Measurements from ENCODE around the gene ARL4C.

The ARL4C gene

GRCh38 chr2:234483568-234484251, 13.2 kb downstream of the ARL4C start:
- H3K4me3 ChIP-seq (ENCODE audit: low read depth, low read length), result no peak overlapping the region
- TF ChIP-seq CTCF (IDR thresholded peaks at IDR 0.05; ENCODE audit: borderline replicate concordance, insufficient read depth, low read depth, low read length), result peak; percentile 74; the same call in 1 of the 2 replicates

GRCh38 chr2:234481301-234481700, 15.6 kb downstream of the ARL4C start:
- H3K4me3 ChIP-seq (ENCODE audit: low read depth, low read length), result no peak overlapping the region
- no peak for TF ChIP-seq CTCF (IDR thresholded peaks at IDR 0.05; ENCODE audit: borderline replicate concordance, insufficient read depth, low read depth, low read length)

- TF ChIP-seq CTCF (IDR thresholded peaks at IDR 0.05; ENCODE audit: borderline replicate concordance, insufficient read depth, low read depth, low read length), result no peak
- H3K4me3 ChIP-seq (ENCODE audit: low read depth, low read length), result no peak overlapping the region
These were observed 16.5 kb downstream of the ARL4C start for GRCh38 chr2:234480337-234480736.

GRCh38 chr2:234479465-234479864, 17.4 kb downstream of the ARL4C start:
- H3K4me3 ChIP-seq (ENCODE audit: low read depth, low read length), result no peak overlapping the region
- no peak for TF ChIP-seq CTCF (IDR thresholded peaks at IDR 0.05; ENCODE audit: borderline replicate concordance, insufficient read depth, low read depth, low read length)

GRCh38 chr2:234478121-234478858, 18.6 kb downstream of the ARL4C start:
- no peak for TF ChIP-seq CTCF (IDR thresholded peaks at IDR 0.05; ENCODE audit: borderline replicate concordance, insufficient read depth, low read depth, low read length)
- H3K4me3 ChIP-seq (ENCODE audit: low read depth, low read length), result no peak overlapping the region

GRCh38 chr2:234476766-234477165, 20.1 kb downstream of the ARL4C start:
- TF ChIP-seq CTCF (IDR thresholded peaks at IDR 0.05; ENCODE audit: borderline replicate concordance, insufficient read depth, low read depth, low read length), result no peak
- H3K4me3 ChIP-seq (ENCODE audit: low read depth, low read length), result no peak overlapping the region

- no peak overlapping the region for H3K4me3 ChIP-seq (ENCODE audit: low read depth, low read length)
- TF ChIP-seq CTCF (IDR thresholded peaks at IDR 0.05; ENCODE audit: borderline replicate concordance, insufficient read depth, low read depth, low read length), result no peak
These were observed 22.2 kb downstream of the ARL4C start for GRCh38 chr2:234474654-234475053.

Measured in GM12875 (cell line).